Gastrocnemius medialis (tissue), 4 donors: ENCODE data around the gene PNPO.

Experiments used
- CTCF ChIP-seq, 5 experiments: fragments of 450-650 bp in 3 of 5; fragments of 200-600 bp in 2 of 5; sonication (generic) in 2 of 5; IDR thresholded peaks in 4 of 5; conservative IDR thresholded peaks in 1 of 5; 1 replicate in 4 of 5; 2 replicates in 1 of 5; pipeline ENCODE4 v1.5.1; 2016 to 2019; ENCODE audit warnings: antibody characterized with exemption in 5 of 5, mild to moderate bottlenecking in 3 of 5, moderate library complexity in 3 of 5
- POLR2A ChIP-seq, 2 donors: fragments of 450-650 bp; IDR thresholded peaks; one replicate each; pipeline ENCODE4 v1.6.1; 2017; ENCODE audit warnings: antibody characterized with exemption in 2 of 2, mild to moderate bottlenecking in 2 of 2, moderate library complexity in 2 of 2

GRCh38 chr17:47937941-47938340 lies 3.4 kb upstream of the PNPO start:
- no peak for TF ChIP-seq CTCF (IDR thresholded peaks at IDR 0.05 in 4 of 5, conservative IDR thresholded peaks at IDR 0.05 in 1 of 5)
- TF ChIP-seq POLR2A (IDR thresholded peaks at IDR 0.05): no peak
